TTC549 (cell line): ENCODE measurements around the gene FAM162A.
"Not testable (repeated sequence)": the region's sequence is repeated elsewhere in the genome, so short reads cannot be mapped to it uniquely, and the experiment has no call there.

Source experiments
- FAIRE-seq: peaks from 2 replicates; lab custom pipeline; 2012; peaks lifted over from hg19 to GRCh38; lab: Jason Lieb, UNC

FAM162A gene

GRCh38 chr3:122421836-122422235, 37.9 kb downstream of the FAM162A start:
- FAIRE-seq, result no peak

GRCh38 chr3:122427857-122428471, 44.0 kb downstream of the FAM162A start:
- no peak for FAIRE-seq

DNA sequence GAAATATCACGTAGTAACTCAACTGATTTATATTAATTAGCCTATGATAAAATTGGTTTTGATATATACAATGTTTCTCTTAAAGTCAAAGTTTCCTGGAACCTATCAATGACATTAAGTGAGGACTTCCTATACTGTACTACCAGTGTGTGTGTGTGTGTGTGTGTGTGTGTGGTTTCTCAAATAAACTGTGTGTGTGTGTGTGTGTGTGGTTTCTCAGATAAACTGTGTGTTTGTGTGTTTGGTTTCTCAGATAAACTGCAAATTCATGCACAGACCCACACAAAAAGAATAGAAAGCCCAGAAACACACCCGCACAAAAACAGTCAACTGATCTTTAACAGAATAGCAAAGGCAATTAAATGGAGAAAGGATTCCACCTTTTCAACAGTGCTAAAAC, 46.4 kb downstream of the FAM162A start:
- no peak for FAIRE-seq

DNA sequence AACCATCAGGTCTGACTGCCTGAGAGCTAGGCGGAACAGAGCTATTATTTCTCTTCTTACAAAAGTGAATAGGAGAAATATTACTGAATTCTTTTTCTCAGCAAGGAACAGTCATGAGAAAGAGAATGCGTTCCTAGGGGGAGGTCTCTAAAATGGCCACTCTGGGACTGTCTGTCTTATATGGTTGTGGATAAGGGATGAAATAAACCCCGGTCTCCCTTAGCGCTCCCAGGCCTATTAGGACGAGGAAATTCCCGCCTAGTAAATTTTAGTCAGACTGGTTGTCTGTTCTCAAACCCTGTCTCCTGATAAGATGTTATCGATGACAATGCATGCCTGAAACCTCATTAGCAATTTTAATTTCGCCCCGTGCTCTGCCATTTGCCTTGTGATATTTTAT, 52.0 kb downstream of the FAM162A start:
- no peak for FAIRE-seq

- FAIRE-seq, result no peak
Observed at GRCh38 chr3:122443090-122443489, 59.1 kb downstream of the FAM162A start.

- FAIRE-seq, result not testable (repeated sequence)
Observed at GRCh38 chr3:122443762-122444490, 59.9 kb downstream of the FAM162A start.

- not testable (repeated sequence) for FAIRE-seq
Observed at GRCh38 chr3:122444491-122444887, 60.5 kb downstream of the FAM162A start.

- FAIRE-seq, result not testable (repeated sequence)
Observed at GRCh38 chr3:122448218-122448617, 64.2 kb downstream of the FAM162A start.

GRCh38 chr3:122451371-122451770, 67.4 kb downstream of the FAM162A start:
- FAIRE-seq, result no peak

DNA sequence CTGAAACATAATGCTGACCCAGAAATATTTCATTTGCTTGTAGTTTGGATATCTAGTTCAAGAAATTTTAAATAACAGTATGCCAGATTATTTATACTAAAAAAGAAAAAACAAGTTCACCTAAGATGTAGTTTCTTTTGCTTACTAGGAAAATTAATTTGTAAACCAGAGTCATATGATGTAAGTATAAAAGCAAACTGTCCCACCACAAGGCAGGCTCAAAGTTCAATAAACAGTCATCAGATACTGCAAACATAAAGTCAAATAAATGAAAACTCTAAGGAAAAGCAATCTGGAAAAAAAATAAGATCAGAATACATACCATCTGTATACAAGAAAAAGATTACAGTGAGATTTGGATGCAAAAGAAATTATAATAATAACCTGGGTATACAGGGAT, 72.1 kb downstream of the FAM162A start:
- no peak for FAIRE-seq

DNA sequence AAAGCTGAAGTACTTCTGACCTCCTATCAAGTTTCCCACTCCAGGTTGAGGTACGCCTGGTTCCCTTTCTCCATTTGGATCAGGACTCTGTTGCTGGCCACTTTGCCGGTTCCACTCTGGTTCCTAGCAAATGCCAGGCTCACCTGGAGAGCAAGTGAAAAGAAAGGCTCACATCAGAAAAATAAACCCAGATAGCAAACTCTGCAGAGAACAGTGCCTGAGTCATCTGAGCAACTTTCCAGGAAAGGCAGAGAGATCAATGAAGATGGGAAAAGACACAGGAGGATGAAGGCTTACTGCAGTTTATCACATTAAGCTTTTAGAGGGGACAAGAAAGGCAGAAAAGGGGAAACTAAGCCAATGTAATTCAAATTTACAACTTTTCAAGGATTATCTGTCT, 73.7 kb downstream of the FAM162A start:
- FAIRE-seq, result no peak

DNA sequence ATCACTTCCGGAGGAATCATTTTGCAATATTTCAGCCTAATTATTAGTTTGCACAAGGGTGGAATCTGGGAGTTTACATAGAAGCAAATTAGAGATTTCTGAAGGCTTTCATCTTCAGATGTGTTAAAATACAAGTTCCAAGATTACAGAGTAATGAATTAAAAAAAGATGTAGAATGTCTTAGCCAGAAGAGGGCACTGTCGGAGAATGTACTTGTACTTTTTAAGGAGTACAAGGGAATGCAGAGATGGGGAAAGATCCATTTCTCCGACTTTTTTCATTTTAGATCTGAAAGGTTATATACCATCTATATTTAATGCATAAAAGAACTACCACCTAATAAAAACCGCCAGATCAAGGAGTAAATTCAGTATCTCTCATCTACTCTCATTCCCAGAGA, 75.0 kb downstream of the FAM162A start:
- FAIRE-seq, result peak; percentile 75

DNA sequence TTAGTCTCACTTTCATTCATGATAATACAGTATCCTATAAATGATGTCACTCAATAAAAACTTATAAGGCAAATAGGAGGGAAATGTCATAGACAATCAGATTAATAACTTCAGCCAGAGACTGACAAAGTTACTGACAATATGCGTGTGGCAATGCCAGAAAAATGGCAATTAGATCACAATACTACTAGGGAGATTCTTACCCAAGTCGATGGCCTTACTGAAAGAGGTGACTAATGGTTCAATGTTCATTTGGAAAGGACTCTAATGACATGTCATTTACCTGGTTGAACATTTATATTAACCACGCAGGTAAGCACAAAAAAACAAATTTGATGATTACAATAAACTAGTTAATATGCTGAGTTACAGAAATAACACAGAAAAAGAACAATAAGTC, 77.8 kb downstream of the FAM162A start:
- FAIRE-seq, result no peak
